Suprapubic skin (tissue), 4 donors: ENCODE results near the gene TGM3.

Experiments used
- CTCF ChIP-seq, 2 donors: fragments of 200-600 bp in 1 of 2; fragments of 450-650 bp in 1 of 2; sonication (generic) in 1 of 2; IDR thresholded peaks; one replicate each; pipeline ENCODE4 v1.5.1; 2016 to 2019; ENCODE audit warnings: antibody characterized with exemption in 2 of 2, mild to moderate bottlenecking in 1 of 2, moderate library complexity in 1 of 2
- EP300 ChIP-seq: sonication (generic); formaldehyde crosslinking; IDR thresholded peaks from one replicate; pipeline ENCODE4 v1.6.1; 2017; ENCODE audit warnings: antibody characterized with exemption
- POLR2A ChIP-seq, 2 donors: fragments of 450-650 bp; IDR thresholded peaks; one replicate each; pipeline ENCODE4 v1.6.1; 2017; ENCODE audit warnings: antibody characterized with exemption in 2 of 2, mild to moderate bottlenecking in 2 of 2, moderate library complexity in 2 of 2
- POLR2AphosphoS5 ChIP-seq, 3 donors: sonication (generic); formaldehyde crosslinking; IDR thresholded peaks; one replicate each; pipeline ENCODE4 v1.6.1; 2017; ENCODE audit warnings: antibody characterized with exemption in 3 of 3

- TF ChIP-seq CTCF (IDR thresholded peaks at IDR 0.05) = no peak
- TF ChIP-seq POLR2A (IDR thresholded peaks at IDR 0.05) = no peak
- TF ChIP-seq EP300 = no peak
- no peak for TF ChIP-seq POLR2AphosphoS5 (IDR thresholded peaks at IDR 0.05)
These were observed 13.6 kb upstream of the TGM3 start for GRCh38 chr20:2282181-2282580.
